ENCODE measurements around the gene SVIL.

SVIL gene

GRCh38 chr10:29634764-29635625 is at the start of gene SVIL:
SVIL (minus strand) TSS chr10:29634971; CDS start chr10:29555058, 79,913 bp downstream.
- no peak within 1 kb of the TSS for H3K4me3 ChIP-seq (ENCODE audit: low read depth, low read length)
- in situ Hi-C loops (cut with HindIII; ENCODE audit: low sequenced_read_pairs): no loop called here
- DNase-seq (ENCODE audit: low read depth): no peak
- TF ChIP-seq CTCF (IDR thresholded peaks at IDR 0.05; ENCODE audit: low read depth, low read length, missing control alignments): no peak

- H3K4me3 ChIP-seq (ENCODE audit: low read depth, low read length): no peak overlapping the region
- in situ Hi-C loops (cut with HindIII; ENCODE audit: low sequenced_read_pairs): no loop called here
- TF ChIP-seq CTCF (IDR thresholded peaks at IDR 0.05; ENCODE audit: low read depth, low read length, missing control alignments): no peak
- no peak for DNase-seq (ENCODE audit: low read depth)
Measured at GRCh38 chr10:29681676-29682448, 47.1 kb upstream of the SVIL start.

GRCh38 chr10:29680091-29680490 is 45.3 kb upstream of the SVIL start:
- no peak for TF ChIP-seq CTCF (IDR thresholded peaks at IDR 0.05; ENCODE audit: low read depth, low read length, missing control alignments)
- in situ Hi-C loops (cut with HindIII; ENCODE audit: low sequenced_read_pairs): no loop called here
- no peak for DNase-seq (ENCODE audit: low read depth)
- no peak overlapping the region for H3K4me3 ChIP-seq (ENCODE audit: low read depth, low read length)

GRCh38 chr10:29676732-29677131 is 42.0 kb upstream of the SVIL start:
- H3K4me3 ChIP-seq (ENCODE audit: low read depth, low read length): no peak overlapping the region
- in situ Hi-C loops (cut with HindIII; ENCODE audit: low sequenced_read_pairs): no loop called here
- no peak for TF ChIP-seq CTCF (IDR thresholded peaks at IDR 0.05; ENCODE audit: low read depth, low read length, missing control alignments)
- DNase-seq (ENCODE audit: low read depth): no peak

DNA sequence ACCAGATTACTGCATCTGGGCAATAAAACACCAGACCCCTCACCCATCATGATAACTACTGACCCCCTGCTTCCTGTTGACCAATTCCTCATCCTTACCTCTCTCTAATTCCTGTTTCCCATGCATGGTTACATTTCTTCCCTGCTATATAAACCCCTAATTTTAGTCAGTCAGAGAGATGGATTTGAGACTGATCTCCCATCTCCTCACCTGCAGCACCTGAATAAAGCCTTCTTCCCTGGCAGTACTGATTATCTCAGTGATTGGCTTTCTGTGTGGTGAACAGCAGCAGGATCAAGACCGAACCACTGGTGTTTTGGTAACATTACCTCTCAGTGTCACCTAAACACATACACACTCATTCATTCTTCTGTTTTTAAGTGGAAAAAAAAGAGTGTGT is 41.2 kb upstream of the SVIL start:
- no peak for DNase-seq (ENCODE audit: low read depth)
- in situ Hi-C loops (cut with HindIII; ENCODE audit: low sequenced_read_pairs): no loop called here
- TF ChIP-seq CTCF (IDR thresholded peaks at IDR 0.05; ENCODE audit: low read depth, low read length, missing control alignments): no peak
- no peak overlapping the region for H3K4me3 ChIP-seq (ENCODE audit: low read depth, low read length)

DNA sequence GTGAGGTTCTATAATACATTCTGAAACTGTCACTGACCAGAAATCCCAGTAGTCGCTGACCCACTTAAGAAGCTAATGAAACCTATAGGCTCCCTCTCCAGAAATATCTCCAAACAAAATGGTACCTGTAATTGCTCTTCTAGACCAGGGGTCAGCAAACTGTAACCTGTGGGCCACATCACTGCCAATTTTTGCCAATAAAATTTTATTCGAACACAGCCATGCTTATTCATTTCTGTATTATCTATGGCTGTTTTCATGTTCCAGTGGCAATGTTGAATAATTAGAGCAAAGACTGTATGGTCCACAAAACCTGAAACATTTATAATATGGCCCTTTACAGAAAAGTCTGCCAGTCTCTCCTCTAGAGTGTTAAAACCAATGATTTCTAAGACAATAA is 37.2 kb upstream of the SVIL start:
- no peak for TF ChIP-seq CTCF (IDR thresholded peaks at IDR 0.05; ENCODE audit: low read depth, low read length, missing control alignments)
- DNase-seq (ENCODE audit: low read depth): no peak
- no peak overlapping the region for H3K4me3 ChIP-seq (ENCODE audit: low read depth, low read length)
- in situ Hi-C loops (cut with HindIII; ENCODE audit: low sequenced_read_pairs): no loop called here
